ENCODE measurements around the gene POLE2. TPM values are rescaled to one million over a fixed set of nuclear protein-coding genes. Genes with fewer than 3 reads are reported as not detected.

POLE2 gene
- total and polyA plus RNA-seq, 2 of the 13 experiments (the other 11 are each of a cell fraction or from before 2014, with no cell fraction given): 16.6 to 37.0 TPM

- TF ChIP-seq DMTF1 (CRISPR knock-in tag; IDR thresholded peaks at IDR 0.05) (no peak), PHF21A (CRISPR knock-in tag; IDR thresholded peaks at IDR 0.05) (no peak), TRIM22 (IDR thresholded peaks at IDR 0.05) (no peak), ZNF335 (CRISPR knock-in tag; IDR thresholded peaks at IDR 0.05) (no peak), PBX3 (CRISPR knock-in tag; IDR thresholded peaks at IDR 0.05; ENCODE audit: borderline replicate concordance) (no peak), ZBTB7B (CRISPR knock-in tag; IDR thresholded peaks at IDR 0.05) (peak; percentile 85), FOXM1 (CRISPR knock-in tag; IDR thresholded peaks at IDR 0.05) (no peak), ZBTB10 (CRISPR knock-in tag; IDR thresholded peaks at IDR 0.05; ENCODE audit: borderline replicate concordance) (no peak), ZNF607 (CRISPR knock-in tag; IDR thresholded peaks at IDR 0.05; ENCODE audit: borderline replicate concordance) (no peak; the same call in 1 of the 2 replicates), GLI4 (CRISPR knock-in tag; IDR thresholded peaks at IDR 0.05; ENCODE audit: borderline replicate concordance) (0 out of 2 replicates have a peak, but pooled peaks have one; percentile 45), ZNF280B (CRISPR knock-in tag; IDR thresholded peaks at IDR 0.05; ENCODE audit: borderline replicate concordance) (peak; percentile 93), TGIF2 (CRISPR knock-in tag; IDR thresholded peaks at IDR 0.05) (0 out of 2 replicates have a peak, but pooled peaks have one; percentile 20), ZFP82 (CRISPR knock-in tag; IDR thresholded peaks at IDR 0.05; ENCODE audit: borderline replicate concordance) (peak; percentile 81; the same call in 1 of the 2 replicates), THYN1 (CRISPR knock-in tag; IDR thresholded peaks at IDR 0.05; ENCODE audit: borderline replicate concordance, low read depth) (no peak), ZBTB8A (CRISPR knock-in tag; IDR thresholded peaks at IDR 0.05; ENCODE audit: borderline replicate concordance, low read depth) (no peak), DNMT1 (CRISPR knock-in tag; IDR thresholded peaks at IDR 0.05) (peak; percentile 95; the same call in 1 of the 2 replicates), KDM4B (CRISPR knock-in tag; IDR thresholded peaks at IDR 0.05) (no peak)
Observed at GRCh38 chr14:49692811-49693734, 5.1 kb upstream of the POLE2 start, which contains the start of gene KLHDC1 (continued).
